CD4-positive, alpha-beta T cell (primary cell): Measurements from ENCODE around the gene ARHGEF4. TPM values are rescaled to one million over a fixed set of nuclear protein-coding genes. Genes with fewer than 3 reads are reported as not detected.

ENCODE experiments used
- ATAC-seq: fragments of 200-7000 bp; cut with Tn5 transposase; one replicate; pipeline ENCODE4 v1.10.0; 2022; ENCODE audit warnings: mild to moderate bottlenecking; ENCODE audit not compliant: poor library complexity
- CTCF ChIA-PET: fragments of 350-600 bp; sonication (Branson Sonifier 250); formaldehyde crosslinking; loops from one replicate; lab custom pipeline; 2021; ENCODE audit warnings: antibody characterized with exemption, inconsistent platforms; lab: Charles Lee
- POLR2A ChIA-PET: fragments of 350-600 bp; sonication (Branson Sonifier 250); formaldehyde crosslinking; loops from one replicate; lab custom pipeline; 2021; ENCODE audit warnings: antibody characterized with exemption, inconsistent platforms; lab: Charles Lee
- DNase-seq, 14 experiments: peaks; one replicate each; pipeline ENCODE4 v3.0.0-alpha.2; 2013 to 2020; ENCODE audit warnings: mixed read lengths in 2 of 14
- H3K27ac ChIP-seq, 2 donors: one replicate each; pipeline versions ENCODE4 v1.5.1 to v1.7.0; 2013; ENCODE audit warnings: low read length in 2 of 2, low read depth in 1 of 2, mild to moderate bottlenecking in 1 of 2
- H3K27me3 ChIP-seq, 2 experiments: 1 replicate in 1 of 2; 2 replicates in 1 of 2; pipeline versions ENCODE4 v1.6.1 to v1.7.0; 2013; ENCODE audit warnings: low read length in 2 of 2, control low read depth in 1 of 2, mild to moderate bottlenecking in 1 of 2, moderate library complexity in 1 of 2; ENCODE audit not compliant: insufficient read depth in 2 of 2, control insufficient read depth in 1 of 2
- H3K36me3 ChIP-seq: one replicate; pipeline ENCODE4 v1.6.1; 2013; ENCODE audit warnings: low read length, control low read depth; ENCODE audit not compliant: insufficient read depth
- H3K4me1 ChIP-seq: one replicate; pipeline ENCODE4 v1.6.1; 2013; ENCODE audit warnings: low read length, control low read depth; ENCODE audit not compliant: insufficient read depth
- H3K4me3 ChIP-seq: one replicate; pipeline ENCODE4 v1.5.1; 2013; ENCODE audit warnings: mild to moderate bottlenecking, low read length, moderate library complexity
- H3K9me3 ChIP-seq, 2 experiments: 1 replicate in 1 of 2; 2 replicates in 1 of 2; pipeline versions ENCODE4 v1.6.1 to v1.7.0; 2013; ENCODE audit warnings: low read length in 2 of 2, mild to moderate bottlenecking in 2 of 2, control low read depth in 1 of 2, moderate library complexity in 1 of 2; ENCODE audit not compliant: control insufficient read depth in 1 of 2, insufficient read depth in 1 of 2
- H3K27ac Mint-ChIP-seq: one replicate; pipeline ENCODE4 v1.8.0; 2020; ENCODE audit warnings: mixed read lengths
- H3K27me3 Mint-ChIP-seq: one replicate; pipeline ENCODE4 v1.8.0; 2021; ENCODE audit warnings: mixed read lengths
- H3K36me3 Mint-ChIP-seq: one replicate; pipeline ENCODE4 v1.8.0; 2021; ENCODE audit warnings: low read depth, mixed read lengths
- H3K4me1 Mint-ChIP-seq: one replicate; pipeline ENCODE4 v1.8.0; 2021; ENCODE audit warnings: low read depth, mixed read lengths
- H3K4me3 Mint-ChIP-seq: one replicate; pipeline ENCODE4 v1.8.0; 2020; ENCODE audit warnings: mild to moderate bottlenecking, mixed read lengths
- H3K9me3 Mint-ChIP-seq: one replicate; pipeline ENCODE4 v1.8.0; 2020; ENCODE audit warnings: mixed read lengths
- CTCF ChIP-seq: fragments of 200-600 bp; IDR thresholded peaks from one replicate; pipeline ENCODE4 v1.8.0; 2022; ENCODE audit warnings: antibody characterized with exemption, mild to moderate bottlenecking
- intact Hi-C, 2 experiments: fragments of 100-400 bp; cut with DNase I in 1 of 2; cut with micrococcal nuclease in 1 of 2; formaldehyde crosslinking; loops; one replicate each; pipeline versions ENCODE4 v1.15.1 to v1.9.0; 2023 to 2025; cut with DNase I, micrococcal nuclease
- total RNA-seq, 174 experiments: library from RNA in 2 of 174; stranded (reverse) in 2 of 174; gene quantifications; one replicate each; pipeline ENCODE4 v1.2.3 and lab custom pipeline; 2021 to 2026

The ARHGEF4 gene
- total RNA-seq, 2 experiments from 2014 or later: 3.6 to 4.1 TPM

GRCh38 chr2:130892793-130893785 is 56.4 kb downstream of the ARHGEF4 start:
- intact Hi-C loops: no loop called here

GRCh38 chr2:130894326-130894942 is 57.7 kb downstream of the ARHGEF4 start:
- ChIA-PET POLR2A (no interaction called here), CTCF (no interaction called here)
- H3K4me1 ChIP-seq: no peaks in the 10 kb centered on the region
- TF ChIP-seq CTCF: no peak
- H3K4me3 Mint-ChIP-seq: no peak overlapping the region
- DNase-seq: no peak
- no peak overlapping the region for H3K27ac ChIP-seq
- peaks cover 29% of the 10 kb centered on the region for H3K27me3 Mint-ChIP-seq
- no peaks in the 10 kb centered on the region for H3K9me3 Mint-ChIP-seq
- no peaks in the 10 kb centered on the region for H3K36me3 Mint-ChIP-seq
- H3K4me3 ChIP-seq: no peak overlapping the region
- H3K36me3 ChIP-seq: no peaks in the 10 kb centered on the region
- no peak overlapping the region for H3K27ac Mint-ChIP-seq
- H3K9me3 ChIP-seq: peaks cover 0 to 7% of the 10 kb centered on the region in 2 experiments
- H3K4me1 Mint-ChIP-seq: no peaks in the 10 kb centered on the region
- intact Hi-C loops: no loop called here
- no peak for ATAC-seq
- H3K27me3 ChIP-seq: peaks cover 0 to 2% of the 10 kb centered on the region in 2 experiments

More at GRCh38 chr2:130892793-130893785, 56.4 kb downstream of the ARHGEF4 start:
- ATAC-seq (no peak), DNase-seq (no peak)
- Mint-ChIP-seq H3K9me3 (no peaks in the 10 kb centered on the region), H3K36me3 (no peaks in the 10 kb centered on the region), H3K4me1 (no peaks in the 10 kb centered on the region), H3K27me3 (peaks cover 23% of the 10 kb centered on the region), H3K27ac (no peak overlapping the region), H3K4me3 (no peak overlapping the region)
- H3K4me3 ChIP-seq: no peak overlapping the region
- no peaks in the 10 kb centered on the region for H3K4me1 ChIP-seq
- H3K9me3 ChIP-seq: peaks cover 0 to 7% of the 10 kb centered on the region in 2 experiments
- H3K27ac ChIP-seq: no peak overlapping the region
- H3K27me3 ChIP-seq: peaks cover 0 to 2% of the 10 kb centered on the region in 2 experiments
- ChIA-PET CTCF (no interaction called here), POLR2A (no interaction called here)
- H3K36me3 ChIP-seq: no peaks in the 10 kb centered on the region
- TF ChIP-seq CTCF: no peak

GRCh38 chr2:130896813-130897212 is 60.1 kb downstream of the ARHGEF4 start:
- intact Hi-C loops: no loop called here
- no peak overlapping the region for H3K4me3 Mint-ChIP-seq
- no peaks in the 10 kb centered on the region for H3K9me3 Mint-ChIP-seq
- H3K27ac Mint-ChIP-seq: no peak overlapping the region
- H3K4me1 Mint-ChIP-seq: no peaks in the 10 kb centered on the region
- H3K27ac ChIP-seq: no peak overlapping the region
- CTCF ChIA-PET: no interaction called here
- no peaks in the 10 kb centered on the region for H3K4me1 ChIP-seq
- peaks cover 0 to 2% of the 10 kb centered on the region in 2 experiments for H3K27me3 ChIP-seq
- H3K36me3 Mint-ChIP-seq: no peaks in the 10 kb centered on the region
- H3K4me3 ChIP-seq: no peak overlapping the region
- no peak for TF ChIP-seq CTCF
- ATAC-seq (no peak), DNase-seq (no peak)
- POLR2A ChIA-PET: no interaction called here
- H3K27me3 Mint-ChIP-seq: peaks cover 30% of the 10 kb centered on the region
- peaks cover 0 to 7% of the 10 kb centered on the region in 2 experiments for H3K9me3 ChIP-seq
- H3K36me3 ChIP-seq: no peaks in the 10 kb centered on the region
